GM21390 (cell line): ENCODE measurements around the gene MAX.

Experiments used
- ATAC-seq: cut with Tn5 transposase; IDR thresholded peaks from one replicate; pipeline ENCODE4 v1.9.1; 2021; ENCODE audit not compliant: unreplicated experiment

The MAX gene

DNA sequence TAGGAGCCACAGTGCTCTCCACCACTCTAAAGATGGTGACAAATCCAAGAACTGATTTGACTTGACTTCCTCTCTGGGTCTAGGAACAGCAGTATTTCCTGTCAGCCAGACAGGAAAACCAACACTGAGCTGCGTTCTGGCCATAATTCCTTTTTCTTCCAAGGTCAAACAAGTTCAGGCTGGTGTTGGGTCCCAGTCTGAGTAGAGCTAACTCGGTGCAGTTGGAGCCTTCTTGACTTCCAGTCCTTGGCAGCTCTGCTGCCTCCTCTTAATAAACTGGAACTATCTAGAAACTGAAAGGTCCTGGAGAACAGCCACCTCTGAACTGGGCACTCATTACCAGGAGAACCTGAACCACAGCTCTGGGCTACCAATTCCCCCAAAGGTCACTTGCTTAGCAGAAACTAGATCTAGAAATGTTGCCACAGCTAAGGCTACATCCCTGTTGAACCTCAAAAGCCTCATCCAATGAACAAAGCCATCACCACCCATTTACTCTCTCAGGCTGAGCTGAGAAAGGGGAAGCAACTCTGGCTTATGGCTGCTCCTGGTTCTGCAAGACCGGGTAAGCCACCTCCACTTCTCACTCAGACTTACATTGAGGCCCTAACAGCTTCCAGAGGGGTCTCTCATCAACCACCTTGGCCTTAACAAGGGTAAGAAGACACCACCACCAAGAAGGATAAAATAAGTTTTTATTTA, 27.7 kb downstream of the MAX start:
- ATAC-seq: no peak

DNA sequence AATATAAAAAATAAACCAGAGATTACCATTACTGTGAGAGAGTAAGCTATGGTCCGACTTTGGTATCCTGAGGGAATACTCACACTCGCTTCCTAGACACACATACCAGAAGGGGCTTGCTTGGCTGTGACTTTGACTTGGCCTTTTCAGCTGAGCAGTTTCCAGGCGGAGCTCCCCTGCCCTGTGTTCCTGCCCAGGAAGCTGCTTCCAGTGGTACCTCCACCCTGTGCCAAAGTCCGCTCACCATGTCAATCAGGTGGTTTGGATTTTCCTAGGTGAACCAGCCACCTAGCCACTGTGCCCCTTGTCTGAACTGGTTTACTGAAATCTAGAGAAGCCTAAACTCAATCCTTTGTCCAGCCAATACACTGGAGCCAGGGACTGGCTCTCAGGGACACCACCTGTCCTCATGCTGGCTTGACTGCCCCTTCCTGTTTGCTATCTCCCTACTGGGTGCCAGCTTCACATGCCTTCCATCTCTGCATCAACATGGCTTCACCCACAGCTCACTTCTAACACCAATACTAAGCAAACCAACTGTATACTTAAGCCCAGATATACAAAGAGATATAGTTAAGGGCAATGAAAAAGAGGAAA, 28.6 kb downstream of the MAX start:
- no peak for ATAC-seq

DNA sequence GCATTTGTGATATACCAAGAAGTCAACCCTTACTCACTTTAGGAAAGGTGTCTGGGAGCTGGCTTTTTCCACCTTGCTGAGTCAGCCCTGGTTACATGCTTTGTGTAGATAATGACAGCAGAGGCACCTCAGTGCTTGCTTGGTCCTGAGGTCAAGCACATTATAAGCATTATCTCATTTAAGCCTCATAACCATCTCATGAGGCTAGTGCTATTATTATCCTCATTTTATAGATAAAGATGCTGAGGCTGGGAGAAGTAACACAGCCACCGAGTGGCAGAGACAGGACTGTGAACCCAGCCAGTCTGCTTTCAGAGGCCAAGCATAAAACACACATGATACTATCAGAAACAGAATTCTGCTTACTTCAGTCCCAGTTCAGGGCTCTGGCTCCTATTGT, 29.4 kb downstream of the MAX start:
- no peak for ATAC-seq

DNA sequence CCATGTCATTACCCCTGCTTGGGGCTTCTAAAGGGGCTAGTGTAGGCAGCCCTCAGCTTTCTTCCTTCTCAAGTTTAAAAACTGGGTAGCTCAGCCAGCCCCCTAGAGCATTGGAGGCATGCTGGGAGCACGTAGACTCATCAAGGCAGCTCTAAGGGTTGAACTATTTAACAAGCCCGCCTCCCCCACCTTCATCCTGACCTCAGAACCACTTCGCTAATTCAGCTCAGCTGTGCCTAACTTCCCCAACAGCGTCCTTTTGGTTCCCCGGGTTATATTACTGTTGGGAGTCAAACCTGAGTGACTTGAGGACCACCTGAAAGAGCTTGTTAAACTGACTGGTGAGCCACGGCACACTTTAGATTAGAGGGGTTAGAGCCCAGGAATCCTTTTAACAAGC, 30.1 kb downstream of the MAX start:
- no peak for ATAC-seq

DNA sequence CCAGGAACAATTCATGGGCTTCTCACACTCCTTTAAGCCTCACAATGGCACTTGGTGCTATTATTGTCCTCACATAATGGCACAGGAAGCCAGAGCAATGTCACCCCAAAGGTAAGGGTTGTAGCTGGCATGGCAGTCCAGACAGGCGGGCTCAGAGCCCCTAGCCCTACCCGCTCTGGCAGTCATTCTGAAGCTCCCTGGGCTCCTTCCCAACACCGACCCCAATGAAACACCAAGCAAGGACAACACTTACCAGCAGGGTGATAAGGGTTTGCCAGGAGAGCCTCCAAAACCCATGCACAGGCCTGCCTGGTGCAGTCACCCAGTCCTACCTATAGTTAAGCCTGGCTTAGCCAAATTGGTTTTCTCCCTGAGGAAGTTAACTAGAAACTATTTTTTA, 30.8 kb downstream of the MAX start:
- ATAC-seq: no peak

DNA sequence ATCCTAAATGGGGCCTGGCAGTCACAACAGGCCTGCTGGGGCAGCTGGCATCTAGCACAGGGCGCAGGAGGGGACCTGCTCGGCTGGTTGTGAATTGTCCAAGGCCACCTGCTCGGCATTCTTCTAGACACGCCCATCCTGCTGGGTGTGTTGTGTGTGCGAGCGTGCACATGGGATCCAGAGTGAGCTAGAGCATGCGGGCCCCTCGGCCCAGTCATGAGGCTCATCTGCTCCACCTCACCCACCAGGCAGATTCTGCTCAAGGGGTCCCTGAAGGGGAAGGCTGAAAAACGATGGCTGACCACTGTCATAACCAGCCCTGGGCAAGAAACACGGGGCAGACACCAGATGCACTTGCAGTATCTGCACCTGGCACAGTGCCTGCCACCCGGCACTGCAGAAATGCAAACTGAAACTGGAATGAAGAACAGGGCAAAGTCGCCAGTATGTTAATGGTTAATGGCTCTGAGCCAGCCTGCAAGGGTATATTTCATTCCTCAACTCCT, 31.8 kb downstream of the MAX start:
- ATAC-seq: no peak

DNA sequence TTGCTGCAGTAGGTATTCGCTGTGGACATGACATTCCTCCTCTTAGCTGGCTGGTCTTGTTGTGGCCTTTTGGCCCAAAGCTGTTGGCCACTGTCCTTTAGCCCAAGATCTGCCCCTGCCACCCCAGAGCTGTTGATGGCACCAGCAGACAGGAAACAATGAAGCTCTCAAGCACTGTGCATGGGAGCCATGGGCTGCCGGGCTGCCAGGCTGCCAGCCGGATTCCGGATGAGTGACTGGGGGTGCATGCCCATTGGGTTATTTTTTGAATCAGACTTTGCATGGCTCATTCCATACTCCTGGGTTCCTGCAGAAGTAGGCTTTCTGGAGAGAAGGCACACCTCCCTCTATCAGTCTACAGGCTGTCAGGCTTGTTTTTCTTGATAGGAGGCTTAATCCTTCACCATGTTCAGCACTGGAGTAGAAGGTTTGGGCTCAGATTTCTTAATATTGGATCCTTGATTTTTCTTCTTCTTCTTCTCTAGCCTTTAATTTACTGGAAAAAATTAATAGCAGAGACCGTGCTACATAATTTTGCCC, 32.4 kb downstream of the MAX start:
- no peak for ATAC-seq

DNA sequence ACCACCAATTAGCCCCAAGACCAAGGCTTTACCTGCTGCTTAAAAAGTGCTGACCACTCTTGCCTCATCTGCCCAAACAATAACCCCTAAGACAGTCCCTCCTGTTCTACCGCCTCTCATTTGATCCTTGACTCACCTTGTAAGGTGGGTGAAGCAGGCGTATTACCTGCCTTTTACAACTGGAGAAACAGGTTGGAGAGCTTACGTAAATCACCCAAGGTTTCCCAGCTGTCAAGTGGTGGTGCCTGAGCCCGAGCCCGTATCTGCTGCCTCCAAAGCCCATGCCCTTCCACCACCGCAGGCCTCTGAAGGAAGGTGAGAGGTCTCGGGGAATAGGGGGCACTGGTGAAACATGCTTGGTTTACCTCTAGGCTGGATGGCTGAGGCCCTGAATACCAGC, 36.6 kb downstream of the MAX start:
- ATAC-seq: no peak

DNA sequence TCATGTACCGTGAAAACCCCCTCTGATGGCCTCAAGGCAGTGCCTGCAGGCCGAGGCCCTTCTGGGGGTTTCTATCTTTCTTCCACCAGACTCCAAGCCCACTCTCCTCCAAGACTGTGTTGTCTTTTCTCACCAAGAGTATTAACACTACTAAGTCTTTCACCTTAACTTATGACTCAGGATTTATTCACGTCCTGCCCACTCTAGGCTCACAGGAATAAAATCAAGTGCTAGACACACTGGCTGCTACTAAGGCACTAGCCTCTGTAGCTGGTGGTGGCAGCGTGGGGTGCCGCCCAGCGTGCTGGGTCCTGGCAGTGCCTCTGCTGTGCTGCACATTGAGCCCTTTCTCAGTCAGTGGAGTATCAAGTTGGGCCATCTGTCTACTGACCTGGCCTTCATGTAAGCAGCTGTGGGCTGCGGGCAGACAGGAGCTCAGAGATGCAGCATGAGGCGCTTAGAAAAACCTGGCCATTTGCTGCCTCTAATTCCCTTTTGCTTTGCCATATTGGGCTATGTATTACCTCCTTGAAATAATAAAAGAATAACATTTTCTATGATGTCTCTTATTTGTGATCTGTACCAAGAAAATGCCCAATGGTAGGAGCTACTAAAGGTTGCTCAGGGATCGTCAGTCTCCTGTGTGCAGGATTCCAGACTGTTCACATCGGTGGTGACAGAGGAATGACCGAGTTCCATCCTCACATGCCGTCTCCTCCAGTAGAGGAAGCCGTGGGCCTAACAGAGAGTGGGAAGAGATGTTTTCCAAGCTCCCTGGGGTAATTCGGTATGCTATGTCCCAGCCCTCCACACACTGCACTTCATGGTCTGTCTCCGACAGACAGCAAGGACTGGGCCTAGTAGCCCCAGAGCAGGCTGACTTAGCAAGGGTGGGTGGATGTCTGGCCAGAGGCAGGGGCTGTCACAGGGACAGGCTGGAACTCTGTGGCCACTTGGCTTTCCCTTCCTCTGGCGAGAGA, 39.9 kb downstream of the MAX start:
- no peak for ATAC-seq

DNA sequence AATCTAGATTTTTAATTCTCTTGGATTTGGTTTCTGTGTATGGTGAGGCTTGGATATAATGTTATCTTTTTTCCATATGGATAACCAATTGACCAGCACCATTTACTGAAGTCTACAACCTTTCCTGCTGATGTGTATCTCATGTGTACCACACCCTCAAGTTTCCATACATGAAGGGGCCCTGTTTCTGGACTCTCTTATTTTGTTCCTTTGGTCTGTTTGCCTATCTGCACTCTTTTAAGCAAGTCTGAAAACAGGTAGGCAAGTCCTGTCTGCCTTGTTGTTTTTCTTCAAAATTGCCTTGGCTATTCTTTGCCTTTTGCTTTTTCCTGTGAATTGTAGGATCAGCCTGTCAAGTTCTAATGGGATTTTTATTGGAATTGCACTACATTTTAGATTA, 44.6 kb downstream of the MAX start:
- no peak for ATAC-seq

DNA sequence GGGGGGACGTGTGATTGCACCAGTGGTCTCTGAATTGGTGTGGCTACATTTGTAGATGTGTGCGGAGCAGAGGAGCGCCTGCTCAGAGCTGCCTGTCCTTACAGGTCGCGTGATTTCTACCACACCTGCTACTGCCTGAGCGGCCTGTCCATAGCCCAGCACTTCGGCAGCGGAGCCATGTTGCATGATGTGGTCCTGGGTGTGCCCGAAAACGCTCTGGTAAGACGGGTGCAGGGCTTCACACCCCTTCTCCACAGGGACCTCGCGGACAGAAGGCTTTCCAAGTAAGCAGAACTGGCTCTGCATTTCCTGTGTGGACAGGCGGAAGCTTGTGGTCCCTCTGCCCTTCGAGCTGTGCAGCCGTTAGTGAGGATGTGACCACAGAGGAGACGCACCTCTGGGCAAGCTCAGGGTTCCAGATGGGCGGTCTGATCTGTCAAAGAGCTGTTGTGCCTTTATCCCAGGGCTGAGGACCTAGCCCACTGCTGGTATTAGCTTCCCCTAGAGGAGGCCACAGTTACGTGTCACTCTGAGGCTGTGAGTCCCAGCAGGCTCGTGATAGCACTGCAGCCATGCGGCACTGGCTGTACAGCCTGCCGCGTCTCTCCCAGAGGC, 47.7 kb downstream of the MAX start:
- no peak for ATAC-seq

DNA sequence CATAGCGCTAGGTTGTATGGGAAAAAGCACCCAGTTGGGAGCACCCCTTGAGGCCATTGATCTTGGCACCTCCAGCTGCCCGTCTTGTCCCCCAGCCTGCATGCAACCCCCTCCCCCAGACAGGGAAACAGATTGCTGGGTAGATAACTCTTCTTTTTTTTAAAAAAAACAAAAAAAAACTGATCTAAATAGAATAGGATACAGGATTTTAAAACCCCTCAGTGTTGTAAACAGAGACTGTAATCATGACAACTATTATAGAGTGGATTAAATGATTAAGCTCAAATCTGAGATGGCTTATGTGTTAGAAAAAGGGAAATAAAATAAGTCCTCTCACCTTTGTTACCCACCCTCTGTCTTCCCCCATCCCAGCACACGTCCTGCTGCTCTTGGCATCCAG, 48.9 kb downstream of the MAX start:
- no peak for ATAC-seq

DNA sequence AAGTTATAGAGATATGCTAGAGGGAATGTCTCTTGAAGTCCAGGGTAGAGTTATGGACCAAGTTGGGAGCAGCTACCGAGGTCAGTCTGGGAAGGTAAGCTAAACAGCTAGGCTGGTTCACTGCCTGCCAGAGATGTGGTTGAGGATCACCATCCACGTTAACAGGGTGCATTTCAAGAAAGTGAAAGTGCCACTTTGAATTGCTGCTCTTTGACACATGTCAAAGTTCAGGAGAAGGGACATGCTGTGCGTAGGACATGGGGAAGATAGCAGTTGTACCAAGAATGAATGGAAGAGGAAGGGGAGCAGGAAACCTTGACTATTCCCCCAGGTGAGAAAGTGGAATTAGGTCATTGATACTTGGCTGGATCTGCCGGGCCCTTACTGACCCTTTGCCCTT, 49.5 kb downstream of the MAX start:
- no peak for ATAC-seq

DNA sequence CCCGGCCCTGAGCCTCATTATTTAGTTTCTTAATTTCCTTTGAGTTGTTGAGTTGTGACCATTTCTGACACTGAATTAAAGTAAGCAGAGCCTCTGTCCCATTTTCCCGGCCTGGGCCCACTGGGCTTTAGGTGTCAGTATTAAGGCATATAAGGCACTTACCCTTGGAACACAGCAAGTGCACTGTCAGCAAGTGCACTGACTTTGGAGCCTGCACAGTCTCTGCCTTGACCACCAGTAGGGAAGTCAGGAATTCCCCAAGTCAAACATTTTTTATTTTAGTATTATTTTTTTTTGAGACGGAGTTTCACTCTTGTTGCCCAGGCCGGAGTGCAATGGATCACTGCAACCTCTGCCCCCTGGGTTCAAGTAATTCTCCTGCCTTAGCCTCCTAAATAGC, 56.6 kb downstream of the MAX start:
- ATAC-seq: no peak

DNA sequence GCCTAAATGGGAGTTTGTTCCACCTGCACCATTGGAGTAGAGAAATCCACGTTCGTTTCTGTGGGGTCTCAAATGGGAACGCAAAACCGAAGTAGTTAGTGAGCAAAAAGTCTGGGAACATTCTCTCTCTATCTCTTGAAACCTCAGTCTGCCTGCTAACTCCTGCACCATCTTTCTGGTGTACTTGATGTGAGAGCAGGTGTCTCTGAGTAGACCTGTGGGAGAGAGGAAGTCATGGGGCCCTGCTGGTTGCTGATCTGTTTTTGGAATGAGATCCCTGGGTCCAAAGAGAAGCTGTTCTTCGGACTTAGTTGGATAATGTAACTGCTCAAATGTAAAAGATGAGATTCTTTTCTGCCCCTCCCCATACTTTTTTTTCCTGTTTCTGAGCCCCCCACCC, 57.3 kb downstream of the MAX start:
- no peak for ATAC-seq

DNA sequence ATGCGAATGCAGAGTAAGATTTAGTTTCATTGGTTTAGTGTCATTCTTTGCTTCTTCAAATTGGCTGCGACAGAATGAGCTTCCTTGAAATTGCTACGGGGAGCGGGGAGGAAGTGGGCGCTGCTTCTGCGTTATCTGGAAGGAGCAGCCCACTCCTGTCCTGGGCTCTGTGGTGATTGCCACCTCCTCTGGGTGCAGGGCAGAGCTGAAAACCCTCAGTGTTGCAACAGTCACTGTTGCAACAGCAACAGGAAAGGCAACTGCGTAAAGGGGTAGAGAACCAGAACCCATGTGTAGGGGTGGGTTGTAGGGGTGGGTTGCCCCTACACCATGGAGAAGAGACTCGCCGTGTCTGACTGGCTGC, 57.7 kb downstream of the MAX start:
- ATAC-seq: no peak

DNA sequence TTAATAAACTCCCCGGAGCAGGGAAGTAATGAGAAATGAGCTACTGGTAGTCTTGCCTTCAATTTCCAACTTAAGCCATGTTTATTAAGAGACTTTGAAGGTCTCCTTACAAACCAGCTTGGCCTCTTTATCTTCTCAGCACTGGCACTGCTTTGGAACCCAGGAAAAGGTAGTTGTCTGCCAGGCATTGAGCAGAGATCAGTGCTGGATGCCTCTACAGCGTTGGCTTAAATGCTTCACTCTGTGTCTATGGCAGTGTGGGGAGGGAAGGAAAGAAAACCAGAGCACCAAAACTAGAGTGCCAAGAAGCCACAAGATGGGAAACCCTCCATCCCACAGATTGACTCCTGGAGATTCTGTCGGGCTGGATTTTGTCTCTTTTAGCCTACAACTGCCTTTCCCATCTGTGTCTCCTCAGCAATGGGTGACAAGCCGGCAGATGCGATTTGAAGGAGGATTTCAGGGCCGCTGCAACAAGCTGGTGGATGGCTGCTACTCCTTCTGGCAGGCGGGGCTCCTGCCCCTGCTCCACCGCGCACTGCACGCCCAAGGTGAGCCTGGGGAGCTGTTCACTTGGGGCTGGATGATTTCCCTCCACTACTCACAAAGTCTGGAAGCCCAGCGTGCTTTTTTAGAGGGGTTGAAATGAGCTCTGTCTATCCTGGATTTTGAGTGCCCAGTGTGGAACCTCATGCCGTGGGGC, 58.3 kb downstream of the MAX start:
- ATAC-seq: no peak

DNA sequence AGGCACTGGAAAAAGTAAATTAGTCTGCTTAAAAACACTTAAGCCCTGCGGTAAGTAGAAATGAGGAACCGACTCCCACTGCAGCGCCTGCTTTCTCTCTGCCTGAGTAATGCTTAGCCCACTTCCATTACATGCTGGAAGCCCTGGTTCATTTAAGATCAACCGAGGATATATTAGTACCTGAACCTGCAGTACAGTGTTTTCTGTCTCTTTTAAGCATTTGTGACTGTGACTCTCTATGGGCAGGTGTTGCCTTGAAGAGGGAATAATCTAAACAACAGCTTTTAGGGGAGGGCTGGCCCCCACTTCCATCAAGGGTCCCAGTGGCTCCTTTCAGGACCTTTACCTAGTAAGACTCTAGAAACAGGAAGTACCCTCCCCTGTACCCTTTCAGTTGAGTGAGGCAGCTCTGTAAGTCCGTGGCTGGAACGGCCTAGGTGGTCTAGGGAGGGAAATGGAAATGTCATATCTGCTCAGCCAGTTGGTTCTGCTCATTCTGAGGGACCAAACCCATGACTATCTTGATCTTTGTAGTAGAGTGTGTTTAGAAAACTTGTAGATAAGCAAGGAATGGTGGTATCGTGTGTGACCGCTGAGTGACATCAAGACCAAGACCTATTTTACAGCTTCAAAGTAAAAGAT, 59.5 kb downstream of the MAX start:
- peak; percentile 57 for ATAC-seq

DNA sequence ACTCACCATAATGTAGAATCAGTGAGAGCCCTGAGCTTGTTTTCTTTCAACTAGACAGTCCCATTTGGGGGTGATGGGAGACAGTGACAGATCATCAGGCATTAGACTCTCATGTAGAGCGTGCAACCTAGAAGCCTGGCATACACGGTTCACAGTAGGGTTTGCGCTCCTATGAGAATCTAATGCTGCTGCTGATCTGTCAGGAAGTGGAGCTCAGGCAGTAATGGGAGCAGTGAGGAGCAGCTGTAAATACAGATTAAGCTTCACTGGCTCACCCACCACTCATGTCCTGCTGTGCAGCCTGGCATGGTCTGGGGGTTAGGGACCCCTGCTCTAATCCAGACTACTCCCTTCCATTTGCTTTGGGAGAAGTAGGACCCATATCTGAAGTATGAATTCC, 60.0 kb downstream of the MAX start:
- ATAC-seq: peak; percentile 16

DNA sequence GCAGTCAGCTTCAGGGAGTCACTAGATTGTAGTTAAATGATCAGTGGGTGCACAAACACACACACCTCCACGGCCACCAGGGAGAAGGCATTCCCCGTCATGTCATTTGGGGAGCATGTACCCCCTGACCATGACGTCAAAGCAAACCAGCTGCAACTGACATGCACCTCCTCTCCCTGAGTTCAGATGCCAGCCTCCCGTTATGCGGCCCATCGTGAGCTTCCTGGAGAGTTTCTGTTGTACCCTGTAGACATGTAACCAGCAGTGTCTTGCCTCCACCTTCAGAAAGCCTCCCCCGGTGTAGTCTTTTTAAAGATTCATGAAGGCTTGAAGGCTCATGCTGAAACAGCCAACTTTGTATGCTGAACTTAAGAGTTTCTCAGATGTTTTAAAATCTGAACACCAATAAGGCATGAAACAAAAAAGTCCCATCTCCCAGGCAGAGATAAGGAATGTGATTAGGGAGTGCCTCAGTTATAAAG, 60.8 kb downstream of the MAX start:
- no peak for ATAC-seq
